A549 (cell line): ENCODE results near the gene SETD3.

Experiments used
- GATA3 ChIP-seq: IDR thresholded peaks from 2 replicates; pipeline ENCODE4 v1.6.1; 2012; ENCODE audit warnings: borderline replicate concordance
- TF ChIP-seq, protein P1 (sequence below): IDR thresholded peaks from 2 replicates; pipeline ENCODE4 v1.6.1; 2012
- TF ChIP-seq, protein P2 (sequence below): fragments of >200 bp; sonication (Bioruptor Twin); formaldehyde crosslinking; IDR thresholded peaks from 3 replicates; pipeline ENCODE4 v1.5.1; 2016

DNA sequence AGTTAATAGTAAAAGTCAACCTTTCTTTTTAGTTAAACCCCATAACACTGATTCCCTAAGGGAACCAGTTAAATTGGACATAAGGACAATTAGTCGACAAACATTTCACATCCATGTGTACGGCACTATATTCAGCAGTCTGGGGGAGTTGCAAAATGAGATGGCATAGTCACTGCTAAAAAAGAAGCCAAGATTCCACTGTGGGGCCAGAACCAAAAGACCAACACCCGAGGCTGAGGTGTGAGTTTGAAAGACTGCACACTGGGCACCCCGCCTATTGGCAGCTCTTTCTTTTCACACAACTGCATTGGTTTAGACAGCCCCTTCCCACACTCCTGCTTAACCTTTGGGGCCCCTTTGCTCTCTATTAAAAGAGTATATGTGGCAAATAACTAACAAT is 16.7 kb downstream of the SETD3 start:
- TF ChIP-seq, protein P1, sequence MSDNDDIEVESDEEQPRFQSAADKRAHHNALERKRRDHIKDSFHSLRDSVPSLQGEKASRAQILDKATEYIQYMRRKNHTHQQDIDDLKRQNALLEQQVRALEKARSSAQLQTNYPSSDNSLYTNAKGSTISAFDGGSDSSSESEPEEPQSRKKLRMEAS = no peak
- TF ChIP-seq GATA3 = no peak
- TF ChIP-seq, protein P2, sequence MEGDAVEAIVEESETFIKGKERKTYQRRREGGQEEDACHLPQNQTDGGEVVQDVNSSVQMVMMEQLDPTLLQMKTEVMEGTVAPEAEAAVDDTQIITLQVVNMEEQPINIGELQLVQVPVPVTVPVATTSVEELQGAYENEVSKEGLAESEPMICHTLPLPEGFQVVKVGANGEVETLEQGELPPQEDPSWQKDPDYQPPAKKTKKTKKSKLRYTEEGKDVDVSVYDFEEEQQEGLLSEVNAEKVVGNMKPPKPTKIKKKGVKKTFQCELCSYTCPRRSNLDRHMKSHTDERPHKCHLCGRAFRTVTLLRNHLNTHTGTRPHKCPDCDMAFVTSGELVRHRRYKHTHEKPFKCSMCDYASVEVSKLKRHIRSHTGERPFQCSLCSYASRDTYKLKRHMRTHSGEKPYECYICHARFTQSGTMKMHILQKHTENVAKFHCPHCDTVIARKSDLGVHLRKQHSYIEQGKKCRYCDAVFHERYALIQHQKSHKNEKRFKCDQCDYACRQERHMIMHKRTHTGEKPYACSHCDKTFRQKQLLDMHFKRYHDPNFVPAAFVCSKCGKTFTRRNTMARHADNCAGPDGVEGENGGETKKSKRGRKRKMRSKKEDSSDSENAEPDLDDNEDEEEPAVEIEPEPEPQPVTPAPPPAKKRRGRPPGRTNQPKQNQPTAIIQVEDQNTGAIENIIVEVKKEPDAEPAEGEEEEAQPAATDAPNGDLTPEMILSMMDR = no peak
